Sigmoid colon (tissue), 4 donors: ENCODE data around the gene OR1S1.

Experiments
- EP300 ChIP-seq, 4 donors: sonication (generic); formaldehyde crosslinking; IDR thresholded peaks; one replicate each; pipeline ENCODE4 v1.6.1; 2017; ENCODE audit warnings: antibody characterized with exemption in 4 of 4
- POLR2A ChIP-seq, 2 donors: fragments of 450-650 bp; IDR thresholded peaks; one replicate each; pipeline ENCODE4 v1.6.1; 2016; ENCODE audit warnings: antibody characterized with exemption in 2 of 2, mild to moderate bottlenecking in 2 of 2, moderate library complexity in 2 of 2
- POLR2AphosphoS5 ChIP-seq, 4 donors: sonication (generic); formaldehyde crosslinking; IDR thresholded peaks; one replicate each; pipeline ENCODE4 v1.6.1; 2017; ENCODE audit warnings: antibody characterized with exemption in 4 of 4
- TF ChIP-seq, protein P1 (sequence below), 4 experiments: fragments of 450-650 bp in 3 of 4; fragments of 200-600 bp in 1 of 4; IDR thresholded peaks; one replicate each; pipeline ENCODE4 v1.5.1; 2016 to 2019; ENCODE audit warnings: antibody characterized with exemption in 4 of 4, mild to moderate bottlenecking in 3 of 4, moderate library complexity in 2 of 4

GRCh38 chr11:58177409-58178054 is 35.0 kb upstream of the OR1S1 start:
- TF ChIP-seq, protein P1, sequence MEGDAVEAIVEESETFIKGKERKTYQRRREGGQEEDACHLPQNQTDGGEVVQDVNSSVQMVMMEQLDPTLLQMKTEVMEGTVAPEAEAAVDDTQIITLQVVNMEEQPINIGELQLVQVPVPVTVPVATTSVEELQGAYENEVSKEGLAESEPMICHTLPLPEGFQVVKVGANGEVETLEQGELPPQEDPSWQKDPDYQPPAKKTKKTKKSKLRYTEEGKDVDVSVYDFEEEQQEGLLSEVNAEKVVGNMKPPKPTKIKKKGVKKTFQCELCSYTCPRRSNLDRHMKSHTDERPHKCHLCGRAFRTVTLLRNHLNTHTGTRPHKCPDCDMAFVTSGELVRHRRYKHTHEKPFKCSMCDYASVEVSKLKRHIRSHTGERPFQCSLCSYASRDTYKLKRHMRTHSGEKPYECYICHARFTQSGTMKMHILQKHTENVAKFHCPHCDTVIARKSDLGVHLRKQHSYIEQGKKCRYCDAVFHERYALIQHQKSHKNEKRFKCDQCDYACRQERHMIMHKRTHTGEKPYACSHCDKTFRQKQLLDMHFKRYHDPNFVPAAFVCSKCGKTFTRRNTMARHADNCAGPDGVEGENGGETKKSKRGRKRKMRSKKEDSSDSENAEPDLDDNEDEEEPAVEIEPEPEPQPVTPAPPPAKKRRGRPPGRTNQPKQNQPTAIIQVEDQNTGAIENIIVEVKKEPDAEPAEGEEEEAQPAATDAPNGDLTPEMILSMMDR (IDR thresholded peaks at IDR 0.05) = no peak
- TF ChIP-seq POLR2A (IDR thresholded peaks at IDR 0.05) = no peak
- TF ChIP-seq POLR2AphosphoS5 (IDR thresholded peaks at IDR 0.05) = no peak
- no peak for TF ChIP-seq EP300 (IDR thresholded peaks at IDR 0.05)
